ENCODE results near the gene ROBO1. TPM values are rescaled to one million over a fixed set of nuclear protein-coding genes. Genes with fewer than 3 reads are reported as not detected.

Gene ROBO1
- total and polyA plus RNA-seq, 2 of the 13 experiments (the other 11 are each of a cell fraction or from before 2014, with no cell fraction given), result 52.2 to 71.0 TPM

GRCh38 chr3:79491029-79491641 is 276.7 kb downstream of the ROBO1 start:
- Histone ChIP-seq H3K4me1 (ENCODE audit: insufficient read depth, low read length) (no peaks in the 10 kb centered on the region), H3K9me3 (ENCODE audit: low read length) (no peaks in the 10 kb centered on the region), H3K36me3 (replicated peaks in 1 of 2; ENCODE audit: control insufficient read depth in 1 of 2, insufficient read depth in 2 of 2, low read length in 2 of 2) (no peaks in the 10 kb centered on the region), H3K4me3 (replicated peaks in 1 of 3; ENCODE audit: insufficient read depth in 1 of 3, low read depth in 2 of 3, low read length in 3 of 3) (no peak overlapping the region), H2AFZ (ENCODE audit: low read length) (no peak overlapping the region), H3K4me2 (ENCODE audit: low read depth, low read length) (no peak overlapping the region), H3K27me3 (ENCODE audit: control insufficient read depth in 1 of 2, insufficient read depth in 2 of 2, low read length in 2 of 2) (no peaks in the 10 kb centered on the region), H3K79me2 (ENCODE audit: insufficient read depth, low read length) (no peaks in the 10 kb centered on the region), H3K9ac (ENCODE audit: insufficient read depth, low read depth, low read length) (no peak overlapping the region), H3K27ac (ENCODE audit: extremely low read length, insufficient read depth, low read length) (no peak overlapping the region), H4K20me1 (ENCODE audit: insufficient read depth, low read length) (no peaks in the 10 kb centered on the region)
- in situ Hi-C loops (cut with HindIII; ENCODE audit: extremely low pct_ligation_motif_present, low pct_unique_long_range_greater_than_20kb), result no loop called here
- FAIRE-seq (no peak), DNase-seq (ENCODE audit: low spot score) (no peak), ATAC-seq (no peak)
- under 1% methylated on average over 4 of the region's 4 CpGs for WGBS (ENCODE audit: low lambda C conversion rate)
- TF ChIP-seq, protein P1, sequence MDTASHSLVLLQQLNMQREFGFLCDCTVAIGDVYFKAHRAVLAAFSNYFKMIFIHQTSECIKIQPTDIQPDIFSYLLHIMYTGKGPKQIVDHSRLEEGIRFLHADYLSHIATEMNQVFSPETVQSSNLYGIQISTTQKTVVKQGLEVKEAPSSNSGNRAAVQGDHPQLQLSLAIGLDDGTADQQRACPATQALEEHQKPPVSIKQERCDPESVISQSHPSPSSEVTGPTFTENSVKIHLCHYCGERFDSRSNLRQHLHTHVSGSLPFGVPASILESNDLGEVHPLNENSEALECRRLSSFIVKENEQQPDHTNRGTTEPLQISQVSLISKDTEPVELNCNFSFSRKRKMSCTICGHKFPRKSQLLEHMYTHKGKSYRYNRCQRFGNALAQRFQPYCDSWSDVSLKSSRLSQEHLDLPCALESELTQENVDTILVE (CRISPR knock-in tag; IDR thresholded peaks at IDR 0.05), result no peak
- TF ChIP-seq ZNF24 (IDR thresholded peaks at IDR 0.05), result no peak
- CTCF ChIA-PET (ENCODE audit: low intra/inter-chr PET ratio, low total read pairs), result no interaction called here
- intact Hi-C loops (cut with micrococcal nuclease; ENCODE audit: unreplicated experiment), result no loop called here
- no TSS peak for BruUV-seq (replicated peaks)
- POLR2A ChIA-PET, result no interaction called here

- FAIRE-seq, result no peak
- no peak overlapping the region for H3K4me3 ChIP-seq (replicated peaks in 1 of 3; ENCODE audit: insufficient read depth in 1 of 3, low read depth in 2 of 3, low read length in 3 of 3)
- intact Hi-C loops (cut with micrococcal nuclease; ENCODE audit: unreplicated experiment) (no loop called here), in situ Hi-C loops (cut with HindIII; ENCODE audit: extremely low pct_ligation_motif_present, low pct_unique_long_range_greater_than_20kb) (no loop called here)
- no TSS peak for BruUV-seq (replicated peaks)
- no peaks in the 10 kb centered on the region for H4K20me1 ChIP-seq (ENCODE audit: insufficient read depth, low read length)
- no peaks in the 10 kb centered on the region for H3K27me3 ChIP-seq (ENCODE audit: control insufficient read depth in 1 of 2, insufficient read depth in 2 of 2, low read length in 2 of 2)
- WGBS (ENCODE audit: low lambda C conversion rate), result 16% methylated on average over 8 of the region's 8 CpGs
- H3K36me3 ChIP-seq (replicated peaks in 1 of 2; ENCODE audit: control insufficient read depth in 1 of 2, insufficient read depth in 2 of 2, low read length in 2 of 2), result no peaks in the 10 kb centered on the region
- peak; percentile 77 for ATAC-seq
- H3K9me3 ChIP-seq (ENCODE audit: low read length), result no peaks in the 10 kb centered on the region
- no peak overlapping the region for H2AFZ ChIP-seq (ENCODE audit: low read length)
- H3K9ac ChIP-seq (ENCODE audit: insufficient read depth, low read depth, low read length), result no peak overlapping the region
- no peaks in the 10 kb centered on the region for H3K79me2 ChIP-seq (ENCODE audit: insufficient read depth, low read length)
- ChIA-PET POLR2A (no interaction called here), CTCF (ENCODE audit: low intra/inter-chr PET ratio, low total read pairs) (no interaction called here)
- H3K27ac ChIP-seq (ENCODE audit: extremely low read length, insufficient read depth, low read length), result no peak overlapping the region
- TF ChIP-seq PAF1 (CRISPR knock-in tag; IDR thresholded peaks at IDR 0.05), result no peak
- H3K4me2 ChIP-seq (ENCODE audit: low read depth, low read length), result no peak overlapping the region
- H3K4me1 ChIP-seq (ENCODE audit: insufficient read depth, low read length), result no peaks in the 10 kb centered on the region
- DNase-seq (ENCODE audit: low spot score), result no peak
These were observed 277.4 kb downstream of the ROBO1 start for GRCh38 chr3:79490165-79491028.
